GM12878 (cell line): ENCODE data around the gene ZFC3H1. TPM values are rescaled to one million over a fixed set of nuclear protein-coding genes. Genes with fewer than 3 reads are reported as not detected.

Experiments used
- ATAC-seq: fragments of 200-7000 bp; cut with Tn5 transposase; 3 replicates; pipeline ENCODE4 v1.9.1; 2020; ENCODE audit warnings: mild to moderate bottlenecking, moderate library complexity
- BruUV-seq: library from RNA; stranded (reverse); fragments of 400-500 nt; replicated peaks from 2 replicates; lab custom pipeline; 2021; lab: Mats Ljungman, UMichigan
- CTCF ChIA-PET: fragments of 300-600 bp; sonication (Branson Sonifier 250); formaldehyde crosslinking; extraction: SDS; loops from one replicate; lab custom pipeline; 2021; ENCODE audit warnings: inconsistent platforms; lab: Yijun Ruan, JAX
- POLR2A ChIA-PET: fragments of 350-600 bp; formaldehyde crosslinking; extraction: SDS; loops from one replicate; lab custom pipeline; 2021; ENCODE audit warnings: inconsistent platforms; lab: Charles Lee
- RAD21 ChIA-PET: fragments of 300-600 bp; sonication (Branson Sonifier 250); formaldehyde crosslinking; loops from one replicate; lab custom pipeline; 2023; ENCODE audit warnings: antibody characterized with exemption; ENCODE audit not compliant: unreplicated experiment; lab: Charles Lee
- SMC1A ChIA-PET: fragments of 300-600 bp; sonication (Branson Sonifier 250); formaldehyde crosslinking; loops from one replicate; lab custom pipeline; 2023; ENCODE audit not compliant: unreplicated experiment, uncharacterized antibody; lab: Charles Lee
- DNase-seq: peaks from one replicate; pipeline ENCODE4 v3.0.0-alpha.2; 2011; ENCODE audit warnings: low read depth, low spot score
- FAIRE-seq: peaks from 3 replicates; lab custom pipeline; 2011; peaks lifted over from hg19 to GRCh38; lab: Jason Lieb, UNC
- H2AFZ ChIP-seq: 2 replicates; pipeline ENCODE4 v1.6.0; 2011; ENCODE audit warnings: low read depth, low read length, control low read depth; ENCODE audit not compliant: control insufficient read depth
- H3K27ac ChIP-seq: 2 replicates; pipeline ENCODE4 v1.5.1; 2011; ENCODE audit warnings: control low read depth; ENCODE audit not compliant: control insufficient read depth, insufficient read depth
- H3K27me3 ChIP-seq, 2 experiments: replicated peaks in 1 of 2; 2 replicates each; pipeline versions ENCODE4 v1.6.0 to v1.6.1; 2011; ENCODE audit warnings: low read length in 1 of 2; ENCODE audit not compliant: control insufficient read depth in 2 of 2, insufficient read depth in 2 of 2
- H3K36me3 ChIP-seq, 2 experiments: 2 replicates each; pipeline ENCODE4 v1.5.1; 2011; ENCODE audit warnings: low read length in 1 of 2; ENCODE audit not compliant: control insufficient read depth in 2 of 2, insufficient read depth in 2 of 2
- H3K4me1 ChIP-seq: 2 replicates; pipeline ENCODE4 v1.6.1; 2011; ENCODE audit warnings: mild to moderate bottlenecking, low read length, moderate library complexity, mixed read lengths; ENCODE audit not compliant: control insufficient read depth, insufficient read depth
- H3K4me2 ChIP-seq: 2 replicates; pipeline ENCODE4 v1.6.0; 2011; ENCODE audit warnings: control low read depth; ENCODE audit not compliant: control insufficient read depth, insufficient read depth
- H3K4me3 ChIP-seq: fragments of 200-600 bp; sonication (generic); 2 replicates; pipeline ENCODE4 v1.5.1; 2016
- H3K79me2 ChIP-seq: 2 replicates; pipeline ENCODE4 v1.6.0; 2011; ENCODE audit warnings: low read length; ENCODE audit not compliant: control insufficient read depth, insufficient read depth
- H3K9ac ChIP-seq: 2 replicates; pipeline ENCODE4 v1.8.0; 2011; ENCODE audit warnings: low read length, control low read depth, mixed read lengths; ENCODE audit not compliant: control insufficient read depth, insufficient read depth
- H3K9me3 ChIP-seq: replicated peaks from 3 replicates; pipeline ENCODE4 v1.5.1; 2011; ENCODE audit warnings: mild to moderate bottlenecking, low read length; ENCODE audit not compliant: control insufficient read depth, insufficient read depth
- H4K20me1 ChIP-seq: 2 replicates; pipeline ENCODE4 v1.6.0; 2011; ENCODE audit not compliant: control insufficient read depth, insufficient read depth
- CEBPB ChIP-seq, 2 experiments: fragments of 150-350 bp in 1 of 2; IDR thresholded peaks; 2 replicates each; pipeline ENCODE4 v1.6.1; 2012 to 2014; ENCODE audit warnings: low read depth in 2 of 2, low read length in 2 of 2, borderline replicate concordance in 1 of 2, inconsistent platforms in 1 of 2
- CHD2 ChIP-seq: IDR thresholded peaks from 2 replicates; pipeline ENCODE4 v1.6.1; 2011; ENCODE audit warnings: low read depth, low read length, improper control_type of control experiment, borderline replicate concordance
- EP300 ChIP-seq, 2 experiments: fragments of 150-350 bp in 1 of 2; IDR thresholded peaks; 2 replicates each; pipeline ENCODE4 v1.6.1; 2011 to 2012; ENCODE audit warnings: low read depth in 2 of 2, low read length in 2 of 2, borderline replicate concordance in 1 of 2, improper control_type of control experiment in 1 of 2, inconsistent platforms in 1 of 2; ENCODE audit not compliant: control insufficient read depth in 1 of 2
- EZH2 ChIP-seq: IDR thresholded peaks from 2 replicates; pipeline ENCODE4 v1.6.1; 2012; ENCODE audit warnings: low read depth, mild to moderate bottlenecking, control low read depth, inconsistent platforms, low read length, borderline replicate concordance; ENCODE audit not compliant: control insufficient read depth
- NR2F1 ChIP-seq: fragments of 450-650 bp; conservative IDR thresholded peaks from 2 replicates; pipeline ENCODE4 v1.6.1; 2017; ENCODE audit warnings: mild to moderate bottlenecking
- SMAD5 ChIP-seq: IDR thresholded peaks from 2 replicates; pipeline ENCODE4 v1.6.1; 2016; ENCODE audit warnings: antibody characterized with exemption, low read depth
- TBL1XR1 ChIP-seq: IDR thresholded peaks from 2 replicates; pipeline ENCODE4 v1.6.1; 2012; ENCODE audit warnings: low read depth, low read length, improper control_type of control experiment
- ZNF384 ChIP-seq: IDR thresholded peaks from 2 replicates; pipeline ENCODE4 v1.6.1; 2012; ENCODE audit warnings: low read depth, mild to moderate bottlenecking, low read length, improper control_type of control experiment, borderline replicate concordance
- WGBS: methylation state at CpG from one replicate; pipeline ENCODE4 v1.1.6; 2016; ENCODE audit warnings: low lambda C conversion rate; ENCODE audit not compliant: insufficient replicate concordance, insufficient coverage; ENCODE audit errors: missing lambda C conversion rate; 5-methylcytosine and 5-hydroxymethylcytosine counted together
- in situ Hi-C: fragments of 300-500 bp; cut with MboI; formaldehyde crosslinking; loops from 9 replicates; pipeline ENCODE4 v1.14.3; 2018; ENCODE audit warnings: mixed read lengths
- intact Hi-C: fragments of 100-400 bp; cut with micrococcal nuclease; formaldehyde crosslinking; loops from one replicate; pipeline ENCODE4 v1.14.2; 2022; ENCODE audit not compliant: unreplicated experiment
- polyA plus RNA-seq, 11 experiments: library from polyadenylated mRNA; depleted of rRNA in 4 of 11; unstranded in 6 of 11; stranded (reverse) in 5 of 11; fragments of >200 nt; fragmentation: Nextera tagmentation in 4 of 11; fragmentation: Illumina TruSeq in 1 of 11; extraction: Ambion mirVana in 4 of 11; extraction: Trizol in 1 of 11; gene quantifications; 1 replicate in 1 of 11; 2 replicates in 10 of 11; pipeline versions ENCODE4 v1.2.1 to v1.2.3, GENCODE V29; 2011 to 2016; ENCODE audit warnings: inconsistent platforms in 2 of 11, missing spikeins in 2 of 11, low read depth in 1 of 11
- total RNA-seq, 4 experiments: library from RNA; depleted of rRNA in 3 of 4; stranded (reverse); fragments of >200 nt in 3 of 4; fragmentation: Illumina TruSeq in 1 of 4; extraction: Trizol in 1 of 4; gene quantifications; 2 replicates each; pipeline versions ENCODE4 v1.2.1 to v1.2.3, GENCODE V29; 2013 to 2021
- TF ChIP-seq, protein P1 (sequence below): fragments of 450-650 bp; formaldehyde crosslinking; IDR thresholded peaks from 2 replicates; pipeline ENCODE4 v1.4.0; 2020; ENCODE audit warnings: mild to moderate bottlenecking, moderate library complexity
- TF ChIP-seq, protein P2 (sequence below): fragments of 450-650 bp; IDR thresholded peaks from 2 replicates; pipeline ENCODE4 v1.6.1; 2017; ENCODE audit warnings: borderline replicate concordance

Gene ZFC3H1
- total and polyA plus RNA-seq, 10 of the 15 experiments (the other 5 are each of a cell fraction or from before 2014, with no cell fraction given), result 11.2 to 88.7 (median 25.9) TPM

DNA sequence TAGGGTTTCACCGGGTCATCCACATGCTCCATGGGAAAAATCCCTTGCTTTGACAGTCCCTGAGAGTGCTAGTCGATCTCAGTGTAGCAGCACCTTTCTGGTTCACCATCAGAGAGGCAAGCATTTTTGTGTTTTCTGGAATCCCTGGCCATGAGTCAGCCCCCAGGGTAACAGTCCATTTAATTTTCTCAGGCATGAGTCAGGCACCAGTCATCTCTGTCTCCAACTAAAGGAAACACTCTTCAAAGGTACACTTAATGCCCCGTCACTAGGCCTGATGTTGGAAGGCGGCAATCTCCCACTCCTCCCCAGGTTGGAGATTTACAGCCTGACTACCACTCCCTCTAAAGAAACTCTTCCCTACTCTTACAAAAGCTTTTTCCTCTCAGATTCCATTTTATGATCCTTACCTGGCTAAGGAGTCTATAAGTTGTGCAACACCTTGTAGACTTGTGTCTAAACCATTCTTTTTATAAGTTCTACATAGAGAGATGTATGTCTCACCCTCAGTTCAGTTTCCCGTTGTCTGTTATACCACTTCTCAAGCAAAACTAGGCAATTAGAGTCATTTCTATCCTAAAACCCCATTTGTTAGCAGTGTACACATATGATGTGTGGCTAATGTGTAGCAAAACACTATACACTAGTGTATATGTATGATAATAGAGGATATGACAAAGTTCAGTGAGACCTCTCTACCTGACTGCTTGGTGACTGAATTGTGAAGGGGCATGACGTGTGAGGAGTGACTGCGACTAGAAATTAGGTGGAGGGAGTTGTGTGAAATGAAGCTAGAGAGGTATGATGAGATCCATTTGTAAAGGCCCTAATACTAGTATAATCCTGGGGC, 46.9 kb upstream of the ZFC3H1 start:
- DNase-seq (no peak), ATAC-seq (no peak), FAIRE-seq (no peak)
- SMC1A ChIA-PET, result no interaction called here
- no peaks in the 10 kb centered on the region for H3K36me3 ChIP-seq
- no peaks in the 10 kb centered on the region for H3K79me2 ChIP-seq
- TF ChIP-seq CEBPB (IDR thresholded peaks at IDR 0.05; ENCODE audit: borderline replicate concordance in 1 of 2, low read depth in 2 of 2, low read length in 2 of 2) (no peak), TBL1XR1 (no peak), ZNF384 (no peak), SMAD5 (no peak)
- POLR2A ChIA-PET, result no interaction called here
- no peaks in the 10 kb centered on the region for H3K27me3 ChIP-seq
- in situ Hi-C loops, result no loop called here
- 0 out of 3 replicates have a peak, but pooled peaks cover 2% of the 10 kb centered on the region for H3K9me3 ChIP-seq
- intact Hi-C loops, result no loop called here
- RAD21 ChIA-PET, result no interaction called here
- no peak overlapping the region for H2AFZ ChIP-seq
- BruUV-seq, result no TSS peak
- no peak overlapping the region for H3K4me3 ChIP-seq
- WGBS, result 65% methylated on average over 7 of the region's 7 CpGs
- H3K9ac ChIP-seq, result no peak overlapping the region
- H4K20me1 ChIP-seq, result no peaks in the 10 kb centered on the region
- H3K4me2 ChIP-seq, result no peak overlapping the region
- no peak overlapping the region for H3K27ac ChIP-seq
- CTCF ChIA-PET, result interaction anchor here (1.0 kb wide), 1 partner anchor 9 kb away, joined by 3 read pairs; no protein-coding TSS in a partner anchor
- H3K4me1 ChIP-seq, result no peaks in the 10 kb centered on the region

DNA sequence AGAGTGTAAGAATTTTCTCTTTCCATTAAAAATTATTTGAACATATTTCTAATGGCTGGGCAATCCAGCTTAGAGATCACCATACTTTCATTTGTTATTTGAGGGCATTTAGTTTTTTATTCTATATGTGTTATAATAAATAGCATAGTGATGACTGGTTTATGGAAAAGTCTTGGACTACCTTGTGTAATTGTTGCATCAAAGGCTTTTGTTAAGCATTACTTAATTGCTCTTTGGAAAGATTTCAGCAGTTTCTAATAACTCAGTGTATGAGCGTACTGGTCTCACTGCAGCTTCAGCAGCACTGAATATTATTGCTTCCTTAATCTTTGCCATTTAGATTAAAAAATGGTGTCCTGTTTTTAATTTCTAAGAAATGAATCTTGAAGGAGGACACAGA, 45.0 kb upstream of the ZFC3H1 start:
- FAIRE-seq (no peak), DNase-seq (no peak), ATAC-seq (no peak)
- in situ Hi-C loops (no loop called here), intact Hi-C loops (no loop called here)
- H3K79me2 ChIP-seq, result no peaks in the 10 kb centered on the region
- H2AFZ ChIP-seq, result no peak overlapping the region
- H3K4me2 ChIP-seq, result no peak overlapping the region
- 100% methylated on average over 1 of the region's 1 CpG for WGBS
- no peak overlapping the region for H3K27ac ChIP-seq
- H3K4me3 ChIP-seq, result no peak overlapping the region
- ChIA-PET CTCF (interaction anchor here (0.6 to 2.6 kb wide), 3 partner anchors 13 to 80 kb away, joined by 3 to 11 read pairs (median 7); no protein-coding TSS in a partner anchor), POLR2A (interaction anchor here (1.4 kb wide), 1 partner anchor 12 kb away, joined by 3 read pairs; no protein-coding TSS in a partner anchor), RAD21 (no interaction called here), SMC1A (interaction anchor here (0.7 to 1.5 kb wide), 6 partner anchors 11 to 83 kb away, joined by 3 to 5 read pairs (median 4); partner anchors contain the start of gene TMEM19)
- H3K9me3 ChIP-seq, result 0 out of 3 replicates have a peak, but pooled peaks cover 2% of the 10 kb centered on the region
- no peaks in the 10 kb centered on the region for H4K20me1 ChIP-seq
- no peak overlapping the region for H3K9ac ChIP-seq
- H3K27me3 ChIP-seq, result no peaks in the 10 kb centered on the region
- no peaks in the 10 kb centered on the region for H3K4me1 ChIP-seq
- peaks cover 0 to 3% of the 10 kb centered on the region in 2 experiments; a peak in 1 of 4 replicates for H3K36me3 ChIP-seq
- BruUV-seq, result no TSS peak
- TF ChIP-seq, protein P1, sequence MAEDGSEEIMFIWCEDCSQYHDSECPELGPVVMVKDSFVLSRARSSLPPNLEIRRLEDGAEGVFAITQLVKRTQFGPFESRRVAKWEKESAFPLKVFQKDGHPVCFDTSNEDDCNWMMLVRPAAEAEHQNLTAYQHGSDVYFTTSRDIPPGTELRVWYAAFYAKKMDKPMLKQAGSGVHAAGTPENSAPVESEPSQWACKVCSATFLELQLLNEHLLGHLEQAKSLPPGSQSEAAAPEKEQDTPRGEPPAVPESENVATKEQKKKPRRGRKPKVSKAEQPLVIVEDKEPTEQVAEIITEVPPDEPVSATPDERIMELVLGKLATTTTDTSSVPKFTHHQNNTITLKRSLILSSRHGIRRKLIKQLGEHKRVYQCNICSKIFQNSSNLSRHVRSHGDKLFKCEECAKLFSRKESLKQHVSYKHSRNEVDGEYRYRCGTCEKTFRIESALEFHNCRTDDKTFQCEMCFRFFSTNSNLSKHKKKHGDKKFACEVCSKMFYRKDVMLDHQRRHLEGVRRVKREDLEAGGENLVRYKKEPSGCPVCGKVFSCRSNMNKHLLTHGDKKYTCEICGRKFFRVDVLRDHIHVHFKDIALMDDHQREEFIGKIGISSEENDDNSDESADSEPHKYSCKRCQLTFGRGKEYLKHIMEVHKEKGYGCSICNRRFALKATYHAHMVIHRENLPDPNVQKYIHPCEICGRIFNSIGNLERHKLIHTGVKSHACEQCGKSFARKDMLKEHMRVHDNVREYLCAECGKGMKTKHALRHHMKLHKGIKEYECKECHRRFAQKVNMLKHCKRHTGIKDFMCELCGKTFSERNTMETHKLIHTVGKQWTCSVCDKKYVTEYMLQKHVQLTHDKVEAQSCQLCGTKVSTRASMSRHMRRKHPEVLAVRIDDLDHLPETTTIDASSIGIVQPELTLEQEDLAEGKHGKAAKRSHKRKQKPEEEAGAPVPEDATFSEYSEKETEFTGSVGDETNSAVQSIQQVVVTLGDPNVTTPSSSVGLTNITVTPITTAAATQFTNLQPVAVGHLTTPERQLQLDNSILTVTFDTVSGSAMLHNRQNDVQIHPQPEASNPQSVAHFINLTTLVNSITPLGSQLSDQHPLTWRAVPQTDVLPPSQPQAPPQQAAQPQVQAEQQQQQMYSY (CRISPR knock-in tag), result no peak
- TF ChIP-seq, protein P2, sequence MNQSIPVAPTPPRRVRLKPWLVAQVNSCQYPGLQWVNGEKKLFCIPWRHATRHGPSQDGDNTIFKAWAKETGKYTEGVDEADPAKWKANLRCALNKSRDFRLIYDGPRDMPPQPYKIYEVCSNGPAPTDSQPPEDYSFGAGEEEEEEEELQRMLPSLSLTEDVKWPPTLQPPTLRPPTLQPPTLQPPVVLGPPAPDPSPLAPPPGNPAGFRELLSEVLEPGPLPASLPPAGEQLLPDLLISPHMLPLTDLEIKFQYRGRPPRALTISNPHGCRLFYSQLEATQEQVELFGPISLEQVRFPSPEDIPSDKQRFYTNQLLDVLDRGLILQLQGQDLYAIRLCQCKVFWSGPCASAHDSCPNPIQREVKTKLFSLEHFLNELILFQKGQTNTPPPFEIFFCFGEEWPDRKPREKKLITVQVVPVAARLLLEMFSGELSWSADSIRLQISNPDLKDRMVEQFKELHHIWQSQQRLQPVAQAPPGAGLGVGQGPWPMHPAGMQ, result no peak
- TF ChIP-seq EP300 (IDR thresholded peaks at IDR 0.05; ENCODE audit: borderline replicate concordance in 1 of 2, control insufficient read depth in 1 of 2, low read depth in 2 of 2, low read length in 2 of 2), result no peak
- TF ChIP-seq CHD2, result no peak
- no peak for TF ChIP-seq NR2F1
- TF ChIP-seq EZH2, result no peak
